K562 (cell line): Measurements from ENCODE around the gene NECTIN4. TPM values are rescaled to one million over a fixed set of nuclear protein-coding genes. Genes with fewer than 3 reads are reported as not detected.

Experiments used
- CBX5 ChIP-seq: IDR thresholded peaks from 2 replicates; pipeline ENCODE4 v1.6.1; 2014; ENCODE audit warnings: low read depth, borderline replicate concordance
- CC2D1A ChIP-seq: fragments of 450-650 bp; IDR thresholded peaks from 2 replicates; pipeline ENCODE4 v1.6.1; 2017; ENCODE audit warnings: mild to moderate bottlenecking
- CGGBP1 ChIP-seq: fragments of 250-450 bp; sonication (Bioruptor Pico); IDR thresholded peaks from 2 replicates; pipeline ENCODE4 v1.9.0; 2021; ENCODE audit warnings: mild to moderate bottlenecking
- CHAMP1 ChIP-seq: fragments of 450-650 bp; IDR thresholded peaks from 2 replicates; pipeline ENCODE4 v1.6.1; 2016; ENCODE audit warnings: mild to moderate bottlenecking
- CREB3 ChIP-seq: fragments of 450-650 bp; conservative IDR thresholded peaks from 2 replicates; pipeline ENCODE4 v1.6.1; 2016; ENCODE audit warnings: missing genetic modification characterization, low read depth, mild to moderate bottlenecking, missing compliant biosample characterization, moderate library complexity
- DEAF1 ChIP-seq: fragments of 450-650 bp; formaldehyde crosslinking; IDR thresholded peaks from 2 replicates; pipeline ENCODE4 v1.4.0; 2020; ENCODE audit warnings: mild to moderate bottlenecking, moderate library complexity
- DPF2 ChIP-seq: fragments of 450-650 bp; IDR thresholded peaks from 2 replicates; pipeline ENCODE4 v1.6.1; 2016
- FUS ChIP-seq: fragments of 200-400 bp; formaldehyde crosslinking; optimal IDR thresholded peaks from 2 replicates; pipeline ENCODE3; 2017; ENCODE audit warnings: low read depth, low read length
- HMG20B ChIP-seq: fragments of 250-450 bp; sonication (Bioruptor Pico); IDR thresholded peaks from 2 replicates; pipeline ENCODE4 v1.5.0; 2021; ENCODE audit warnings: mild to moderate bottlenecking
- HOMEZ ChIP-seq: fragments of 250-450 bp; sonication (Bioruptor Pico); IDR thresholded peaks from 2 replicates; pipeline ENCODE4 v1.4.0; 2020; ENCODE audit warnings: mild to moderate bottlenecking, moderate library complexity
- ILK ChIP-seq: fragments of 450-650 bp; IDR thresholded peaks from 2 replicates; pipeline ENCODE4 v1.6.1; 2016; ENCODE audit warnings: missing genetic modification characterization, low read depth, mild to moderate bottlenecking, missing compliant biosample characterization, moderate library complexity, borderline replicate concordance
- NR2C2 ChIP-seq, 2 experiments: fragments of 200-800 bp in 1 of 2; sonication (Bioruptor generic) in 1 of 2; sonication (generic) in 1 of 2; formaldehyde crosslinking in 1 of 2; IDR thresholded peaks; 2 replicates each; pipeline versions ENCODE4 v1.6.1 to v1.8.0; 2016 to 2022; ENCODE audit warnings: mild to moderate bottlenecking in 1 of 2, missing compliant biosample characterization in 1 of 2, missing genetic modification characterization in 1 of 2, missing genetic modification reagents in 1 of 2
- USF2 ChIP-seq: sonication (generic); formaldehyde crosslinking; IDR thresholded peaks from 2 replicates; pipeline ENCODE4 v1.5.0; 2020; ENCODE audit warnings: missing genetic modification reagents
- ZC3H8 ChIP-seq: fragments of 450-650 bp; IDR thresholded peaks from 2 replicates; pipeline ENCODE4 v1.6.1; 2017
- ZNF280A ChIP-seq: fragments of 450-650 bp; IDR thresholded peaks from 2 replicates; pipeline ENCODE4 v1.6.1; 2018; ENCODE audit warnings: mild to moderate bottlenecking, low read depth; ENCODE audit not compliant: partially characterized antibody
- ZSCAN32 ChIP-seq: fragments of 450-650 bp; formaldehyde crosslinking; IDR thresholded peaks from 2 replicates; pipeline ENCODE4 v1.4.0; 2020; ENCODE audit warnings: mild to moderate bottlenecking, moderate library complexity
- polyA plus RNA-seq, 8 experiments: library from polyadenylated mRNA; depleted of rRNA in 4 of 8; stranded (reverse) in 5 of 8; unstranded in 3 of 8; fragments of >200 nt; fragmentation: Nextera tagmentation in 2 of 8; fragmentation: Illumina TruSeq in 1 of 8; extraction: Ambion mirVana in 2 of 8; extraction: Trizol in 1 of 8; gene quantifications; 2 replicates each; pipeline versions ENCODE4 v1.2.1 to v1.2.3, GENCODE V29; 2011 to 2014; ENCODE audit warnings: inconsistent platforms in 1 of 8, missing spikeins in 1 of 8
- total RNA-seq, 7 experiments: library from RNA; depleted of rRNA in 6 of 7; stranded (reverse); fragments of >200 nt in 6 of 7; fragmentation: Illumina TruSeq in 2 of 7; extraction: Trizol in 2 of 7; gene quantifications; 2 replicates each; pipeline versions ENCODE4 v1.2.1 to v1.2.3, GENCODE V29; 2011 to 2021; ENCODE audit warnings: low replicate concordance in 1 of 7

NECTIN4 gene
- total and polyA plus RNA-seq, 9 of the 15 experiments (the other 6 are each of a cell fraction or from before 2014, with no cell fraction given) = 0.01 to 0.09 TPM; not detected in 7

GRCh38 chr1:161044908-161045735 lies 44.2 kb downstream of the NECTIN4 start (continued):
- TF ChIP-seq HOMEZ (CRISPR knock-in tag) = no peak
- TF ChIP-seq FUS = no peak
- no peak for TF ChIP-seq HMG20B
- TF ChIP-seq DEAF1 (CRISPR knock-in tag) = no peak
- no peak for TF ChIP-seq ILK
- TF ChIP-seq CHAMP1 = no peak
- no peak for TF ChIP-seq CREB3
- no peak for TF ChIP-seq ZSCAN32
- no peak; the same call in 1 of the 2 replicates for TF ChIP-seq DPF2
- 0 out of 2 replicates have a peak, but pooled peaks have one; percentile 14 for TF ChIP-seq ZC3H8
- TF ChIP-seq CBX5 = no peak
- no peak for TF ChIP-seq CGGBP1 (CRISPR knock-in tag)
- no peak for TF ChIP-seq NR2C2 (CRISPR knock-in tag; IDR thresholded peaks at IDR 0.05)
- TF ChIP-seq NR2C2 (tag; IDR thresholded peaks at IDR 0.05) = peak; percentile 97
- TF ChIP-seq USF2 (CRISPR knock-in tag) = peak; percentile 27; the same call in 1 of the 2 replicates
- no peak for TF ChIP-seq ZNF280A
- no peak for TF ChIP-seq CC2D1A
